Gastrocnemius medialis (tissue), 4 donors: ENCODE data around the gene FGG.

Source experiments
- CTCF ChIP-seq, 5 experiments: fragments of 450-650 bp in 3 of 5; fragments of 200-600 bp in 2 of 5; sonication (generic) in 2 of 5; IDR thresholded peaks in 4 of 5; conservative IDR thresholded peaks in 1 of 5; 1 replicate in 4 of 5; 2 replicates in 1 of 5; pipeline ENCODE4 v1.5.1; 2016 to 2019; ENCODE audit warnings: antibody characterized with exemption in 5 of 5, mild to moderate bottlenecking in 3 of 5, moderate library complexity in 3 of 5
- POLR2A ChIP-seq, 2 donors: fragments of 450-650 bp; IDR thresholded peaks; one replicate each; pipeline ENCODE4 v1.6.1; 2017; ENCODE audit warnings: antibody characterized with exemption in 2 of 2, mild to moderate bottlenecking in 2 of 2, moderate library complexity in 2 of 2

- TF ChIP-seq CTCF (IDR thresholded peaks at IDR 0.05 in 4 of 5, conservative IDR thresholded peaks at IDR 0.05 in 1 of 5) (no peak), POLR2A (IDR thresholded peaks at IDR 0.05) (no peak)
Observed at GRCh38 chr4:154612472-154613414, at the start of gene FGG.
